ENCODE data around the gene FOXA3. TPM values are rescaled to one million over a fixed set of nuclear protein-coding genes. Genes with fewer than 3 reads are reported as not detected.

FOXA3 gene
- total and polyA plus RNA-seq, 2 experiments from 2014 or later: 11.1 to 17.5 TPM

- TF ChIP-seq ETS1 (IDR thresholded peaks at IDR 0.05): no peak
- TF ChIP-seq EZH2 (IDR thresholded peaks at IDR 0.05; ENCODE audit: low read depth, unreplicated experiment): no peak
Measured at GRCh38 chr19:45883586-45883880, 19.4 kb downstream of the FOXA3 start (continued).

- peaks cover 2% of the 10 kb centered on the region; the same call in 1 of the 3 replicates for H3K9me3 Mint-ChIP-seq
- peaks cover 29% of the 10 kb centered on the region for H3K27me3 Mint-ChIP-seq (ENCODE audit: insufficient read depth, low read depth, poor library complexity)
- H3K9me2 ChIP-seq (ENCODE audit: insufficient read depth): no peaks in the 10 kb centered on the region
- 0 out of 2 replicates have a peak, but pooled peaks cover 5% of the 10 kb centered on the region for H3K79me2 ChIP-seq (replicated peaks; ENCODE audit: insufficient read depth)
- no peak for DNase-seq (ENCODE audit: low spot score)
- 0 out of 2 replicates have a peak, but pooled peaks cover 4% of the 10 kb centered on the region for H4K20me1 ChIP-seq (replicated peaks; ENCODE audit: insufficient read depth)
- H3K4me1 Mint-ChIP-seq: peaks cover 30% of the 10 kb centered on the region
- no peak overlapping the region for H2AFZ ChIP-seq
- no peaks in the 10 kb centered on the region for H3K36me3 ChIP-seq (ENCODE audit: insufficient read depth)
- peaks cover 24% of the 10 kb centered on the region; the same call in 1 of the 2 replicates for H3F3A ChIP-seq (replicated peaks; ENCODE audit: low read depth)
- no peak overlapping the region for H3K27ac ChIP-seq (ENCODE audit: low read depth)
- H3K4me1 ChIP-seq (ENCODE audit: insufficient read depth): peaks cover 27% of the 10 kb centered on the region
- H3K4me3 Mint-ChIP-seq: peak overlapping the region; percentile 75; the same call in 1 of the 3 replicates
- H3K36me3 Mint-ChIP-seq (ENCODE audit: low read depth): peaks cover 8% of the 10 kb centered on the region
- H3K4me2 ChIP-seq: peak overlapping the region; percentile 81; the same call in 1 of the 2 replicates
- no peak for ATAC-seq
- 0 out of 2 replicates have a peak overlapping the region, but pooled peaks have one; percentile 32 for H3K4me3 ChIP-seq
- H3K27me3 ChIP-seq (ENCODE audit: insufficient read depth): no peaks in the 10 kb centered on the region
- no peak overlapping the region for H3K27ac Mint-ChIP-seq
- no peak for TF ChIP-seq POLR2AphosphoS5 (IDR thresholded peaks at IDR 0.05; ENCODE audit: low read depth)
- TF ChIP-seq REST (IDR thresholded peaks at IDR 0.05; ENCODE audit: unreplicated experiment): no peak
- no peak for TF ChIP-seq ZNF331 (CRISPR knock-in tag; IDR thresholded peaks at IDR 0.05; ENCODE audit: low read depth)
- no peak for TF ChIP-seq ETS1 (IDR thresholded peaks at IDR 0.05)
- TF ChIP-seq STAT1 (IDR thresholded peaks at IDR 0.05; ENCODE audit: unreplicated experiment): no peak
- no peak for TF ChIP-seq NANOG (IDR thresholded peaks at IDR 0.05; ENCODE audit: borderline replicate concordance)
- no peak for TF ChIP-seq CREB1 (CRISPR knock-in tag; IDR thresholded peaks at IDR 0.05; ENCODE audit: low read depth)
- TF ChIP-seq EZH2phosphoT487 (IDR thresholded peaks at IDR 0.05; ENCODE audit: unreplicated experiment): no peak
- TF ChIP-seq CTCF (conservative IDR thresholded peaks at IDR 0.05; ENCODE audit: low read depth in 2 of 2): no peak
- no peak for TF ChIP-seq JUNB (IDR thresholded peaks at IDR 0.05; ENCODE audit: unreplicated experiment)
- no peak for TF ChIP-seq ZNF114 (CRISPR knock-in tag; IDR thresholded peaks at IDR 0.05)
Measured at GRCh38 chr19:45883881-45884681, 20.0 kb downstream of the FOXA3 start.
